Natural killer cell (primary cell): ENCODE data around the gene PNLIPRP3. TPM values are rescaled to one million over a fixed set of nuclear protein-coding genes. Genes with fewer than 3 reads are reported as not detected.

Source experiments
- ATAC-seq, 3 donors: fragments of 150-1000 bp in 2 of 3; fragments of 200-7000 bp in 1 of 3; cut with Tn5 transposase; 1 replicate in 1 of 3; 2 replicates in 2 of 3; pipeline ENCODE4 v1.10.0; 2021; ENCODE audit warnings: mild to moderate bottlenecking in 2 of 3, moderate library complexity in 2 of 3
- DNase-seq, 2 donors: peaks; one replicate each; pipeline versions ENCODE4 v3.0.0 to v3.0.0-alpha.2; 2013 to 2021; ENCODE audit warnings: mixed read lengths in 1 of 2
- H3K27ac ChIP-seq: one replicate; pipeline ENCODE4 v1.5.1; 2013; ENCODE audit warnings: mild to moderate bottlenecking, low read length
- H3K27me3 ChIP-seq: one replicate; pipeline ENCODE4 v1.6.1; 2013; ENCODE audit warnings: low read length; ENCODE audit not compliant: control insufficient read depth, insufficient read depth
- H3K36me3 ChIP-seq: one replicate; pipeline ENCODE4 v1.6.1; 2013; ENCODE audit warnings: low read length; ENCODE audit not compliant: control insufficient read depth, insufficient read depth
- H3K4me1 ChIP-seq: one replicate; pipeline ENCODE4 v1.6.1; 2013; ENCODE audit warnings: low read length; ENCODE audit not compliant: control insufficient read depth, insufficient read depth
- H3K4me3 ChIP-seq: one replicate; pipeline ENCODE4 v1.5.1; 2013; ENCODE audit warnings: low read length
- H3K9me3 ChIP-seq: one replicate; pipeline ENCODE4 v1.6.1; 2013; ENCODE audit warnings: low read length; ENCODE audit not compliant: control insufficient read depth, insufficient read depth
- H3K27ac Mint-ChIP-seq, 2 donors: one replicate each; pipeline ENCODE4 v1.8.0; 2022; ENCODE audit warnings: mild to moderate bottlenecking in 2 of 2, mixed read lengths in 2 of 2, moderate library complexity in 1 of 2
- H3K27me3 Mint-ChIP-seq, 2 donors: one replicate each; pipeline ENCODE4 v1.8.0; 2022; ENCODE audit warnings: low read depth in 2 of 2, mixed read lengths in 2 of 2
- H3K36me3 Mint-ChIP-seq: one replicate; pipeline ENCODE4 v1.8.0; 2022; ENCODE audit warnings: mixed read lengths
- H3K4me1 Mint-ChIP-seq, 2 donors: one replicate each; pipeline ENCODE4 v1.8.0; 2022; ENCODE audit warnings: mixed read lengths in 2 of 2
- H3K4me3 Mint-ChIP-seq: one replicate; pipeline ENCODE4 v1.8.0; 2022; ENCODE audit warnings: mild to moderate bottlenecking, moderate library complexity, mixed read lengths
- H3K9me3 Mint-ChIP-seq, 2 donors: one replicate each; pipeline ENCODE4 v1.8.0; 2022; ENCODE audit warnings: mixed read lengths in 2 of 2
- CTCF ChIP-seq: fragments of 200-600 bp; IDR thresholded peaks from one replicate; pipeline ENCODE4 v1.8.0; 2022; ENCODE audit warnings: antibody characterized with exemption
- WGBS: methylation state at CpG from one replicate; pipeline ENCODE4 v1.1.7; 2013; ENCODE audit warnings: missing lambda C conversion rate; ENCODE audit not compliant: insufficient coverage; 5-methylcytosine and 5-hydroxymethylcytosine counted together
- intact Hi-C: fragments of 100-400 bp; cut with micrococcal nuclease; formaldehyde crosslinking; loops from one replicate; pipeline ENCODE4 v1.14.2; 2022
- total RNA-seq, 4 donors: library from RNA; stranded (reverse); fragments of 120-200 nt in 1 of 4; gene quantifications; one replicate each; pipeline versions ENCODE4 v1.2.3 to v1.2.4, GENCODE V29; 2013 to 2022

The PNLIPRP3 gene
- total RNA-seq, 3 donors from 2014 or later (not counting 1 experiment from before 2014, with no cell fraction given), result not detected

- TF ChIP-seq CTCF, result no peak
- intact Hi-C loops, result no loop called here
- no peaks in the 10 kb centered on the region for H3K27me3 ChIP-seq
- Mint-ChIP-seq H3K4me3 (no peak overlapping the region), H3K27ac (no peak overlapping the region), H3K36me3 (no peaks in the 10 kb centered on the region), H3K9me3 (no peaks in the 10 kb centered on the region), H3K27me3 (peaks cover 0 to 3% of the 10 kb centered on the region in 2 donors), H3K4me1 (no peaks in the 10 kb centered on the region)
- ATAC-seq (no peak), DNase-seq (no peak)
- WGBS, result 0% methylated on average over 1 of the region's 1 CpG
- H3K27ac ChIP-seq, result no peak overlapping the region
- no peaks in the 10 kb centered on the region for H3K9me3 ChIP-seq
- no peaks in the 10 kb centered on the region for H3K4me1 ChIP-seq
- H3K36me3 ChIP-seq, result no peaks in the 10 kb centered on the region
- H3K4me3 ChIP-seq, result no peak overlapping the region
Observed at GRCh38 chr10:116430288-116430687, 2.6 kb downstream of the PNLIPRP3 start.

GRCh38 chr10:116431598-116431997 lies 4.0 kb downstream of the PNLIPRP3 start:
- H3K27ac Mint-ChIP-seq, result no peak overlapping the region
- no peaks in the 10 kb centered on the region for H3K36me3 Mint-ChIP-seq
- H3K9me3 Mint-ChIP-seq, result no peaks in the 10 kb centered on the region

GRCh38 chr10:116437076-116437692 lies 9.5 kb downstream of the PNLIPRP3 start:
- intact Hi-C loops, result no loop called here
- 3% methylated on average over 1 of the region's 1 CpG for WGBS
- no peak overlapping the region for H3K4me3 Mint-ChIP-seq

More at GRCh38 chr10:116431598-116431997, 4.0 kb downstream of the PNLIPRP3 start:
- ATAC-seq (no peak), DNase-seq (no peak)
- 86% methylated on average over 2 of the region's 2 CpGs for WGBS
- H3K4me3 ChIP-seq, result no peak overlapping the region
- no peaks in the 10 kb centered on the region for H3K4me1 ChIP-seq
- no peak overlapping the region for H3K4me3 Mint-ChIP-seq
- no peak overlapping the region for H3K27ac ChIP-seq
- H3K4me1 Mint-ChIP-seq, result no peaks in the 10 kb centered on the region
- no peaks in the 10 kb centered on the region for H3K9me3 ChIP-seq
- no peaks in the 10 kb centered on the region for H3K36me3 ChIP-seq
- no peaks in the 10 kb centered on the region for H3K27me3 Mint-ChIP-seq
- TF ChIP-seq CTCF, result no peak
- intact Hi-C loops, result no loop called here
- H3K27me3 ChIP-seq, result no peaks in the 10 kb centered on the region

More at GRCh38 chr10:116437076-116437692, 9.5 kb downstream of the PNLIPRP3 start:
- DNase-seq, result no peak
- no peaks in the 10 kb centered on the region for H3K9me3 ChIP-seq
- H3K27me3 ChIP-seq, result no peaks in the 10 kb centered on the region
- no peak for ATAC-seq
- Mint-ChIP-seq H3K27me3 (no peaks in the 10 kb centered on the region), H3K27ac (no peak overlapping the region), H3K36me3 (no peaks in the 10 kb centered on the region), H3K9me3 (peaks cover 0 to 3% of the 10 kb centered on the region in 2 donors), H3K4me1 (peaks cover 0 to 5% of the 10 kb centered on the region in 2 donors)
- no peak for TF ChIP-seq CTCF
- H3K36me3 ChIP-seq, result no peaks in the 10 kb centered on the region
- no peak overlapping the region for H3K4me3 ChIP-seq
- no peak overlapping the region for H3K27ac ChIP-seq
- H3K4me1 ChIP-seq, result no peaks in the 10 kb centered on the region
